Measurements from ENCODE around the gene AFF2.

Gene AFF2

GRCh38 chrX:149036086-149036485 is 535.7 kb downstream of the AFF2 start:
- no peak for DNase-seq

GRCh38 chrX:149037281-149037870 is 537.0 kb downstream of the AFF2 start:
- DNase-seq = no peak

DNA sequence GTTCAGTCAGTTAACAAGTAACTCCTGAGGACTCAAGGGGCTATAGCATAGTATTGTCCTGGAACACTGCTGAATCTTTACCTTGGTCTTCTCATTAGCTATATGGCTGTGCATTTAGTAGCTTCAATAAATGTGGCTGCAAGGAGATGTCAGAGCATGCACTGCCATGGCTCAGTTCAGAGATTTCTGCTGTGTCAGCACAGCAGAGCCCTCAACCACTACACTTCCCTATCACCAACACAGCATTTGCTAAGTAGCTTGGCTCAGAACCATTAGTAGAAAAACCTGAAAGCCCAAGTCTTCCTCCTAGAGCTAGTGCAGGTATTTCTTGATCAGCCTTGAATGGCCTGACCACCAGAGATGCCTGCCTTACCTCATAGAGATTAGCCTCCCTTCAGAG is 538.6 kb downstream of the AFF2 start:
- DNase-seq = no peak

DNA sequence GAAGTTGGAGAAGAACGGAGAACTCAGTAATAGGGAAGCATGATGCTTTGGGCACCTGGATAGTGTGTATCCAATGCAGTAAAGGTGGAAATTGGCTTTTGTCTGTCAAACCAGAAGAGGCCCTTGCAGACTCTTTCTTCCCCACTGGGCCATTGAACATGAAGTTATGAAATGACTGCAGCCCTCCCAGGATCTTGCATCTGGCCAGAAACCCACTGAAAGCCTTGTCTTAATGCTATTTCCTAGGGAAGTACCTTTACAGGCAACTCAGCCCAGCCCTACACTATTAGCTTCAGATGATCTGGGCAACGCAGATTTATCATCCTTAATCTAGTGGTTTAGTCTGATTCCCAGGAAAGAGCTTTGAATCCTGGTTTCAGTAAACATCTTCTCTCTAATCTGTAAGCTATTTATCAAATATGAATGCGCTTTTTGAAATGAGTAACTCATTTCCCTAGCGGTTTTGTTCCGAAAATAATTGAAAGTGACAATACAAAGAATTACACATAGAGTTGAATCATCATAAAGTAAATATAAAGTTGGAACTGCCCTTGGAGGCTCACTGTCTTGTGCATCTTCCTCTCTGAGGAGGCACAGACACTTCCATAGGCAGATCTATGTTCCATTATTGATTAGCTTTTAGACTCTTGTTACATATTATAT is 540.6 kb downstream of the AFF2 start:
- DNase-seq = no peak

- DNase-seq = no peak
These were observed 543.0 kb downstream of the AFF2 start for GRCh38 chrX:149043401-149043800.

DNA sequence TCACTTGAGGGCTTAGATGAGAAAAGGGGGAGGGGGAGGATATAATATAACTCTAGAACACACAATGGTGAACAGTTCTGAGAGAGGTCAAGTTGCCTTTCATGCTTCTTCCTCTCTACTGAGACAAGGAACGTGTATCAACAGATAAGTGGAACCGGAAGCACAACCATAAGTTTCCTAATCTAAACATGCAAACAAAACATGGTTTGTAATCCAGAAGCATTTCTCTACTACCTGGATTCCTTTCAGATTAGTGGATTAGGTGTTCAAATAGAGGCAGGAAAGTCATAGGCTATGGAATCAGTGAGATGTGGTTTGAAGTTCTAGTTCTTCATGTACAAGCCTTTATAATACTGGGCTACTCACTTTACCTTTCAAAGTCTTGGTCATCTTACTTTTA is 544.1 kb downstream of the AFF2 start:
- no peak for DNase-seq

DNA sequence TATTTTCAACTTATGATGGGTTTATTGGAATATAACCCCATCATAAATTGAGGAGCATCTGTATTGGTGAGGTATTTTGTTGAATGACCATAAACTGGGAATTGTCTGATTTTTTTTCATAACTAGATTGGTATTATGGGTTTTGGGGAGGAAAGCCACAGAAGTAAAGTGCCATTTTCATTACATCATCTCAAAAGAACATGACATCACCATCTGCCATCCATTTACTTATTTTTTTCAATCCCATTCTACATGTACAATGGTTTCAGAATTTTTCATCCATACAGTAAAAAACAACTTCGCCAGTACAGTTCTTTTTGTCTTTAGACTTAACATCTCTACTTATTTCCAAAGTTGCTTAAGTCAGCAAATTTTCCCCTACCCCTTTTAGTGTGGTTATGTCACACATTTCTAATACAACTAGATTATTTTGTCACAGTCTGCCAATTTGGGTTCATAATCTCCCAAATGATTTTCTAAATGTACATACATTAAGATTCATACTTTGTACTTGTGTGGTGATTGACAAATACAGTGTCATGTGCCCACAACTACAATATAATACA is 545.3 kb downstream of the AFF2 start:
- DNase-seq = no peak
